ENCODE measurements around the gene TTC28.
"Not testable (repeated sequence)": the region's sequence is repeated elsewhere in the genome, so short reads cannot be mapped to it uniquely, and the experiment has no call there.

The TTC28 gene

DNA sequence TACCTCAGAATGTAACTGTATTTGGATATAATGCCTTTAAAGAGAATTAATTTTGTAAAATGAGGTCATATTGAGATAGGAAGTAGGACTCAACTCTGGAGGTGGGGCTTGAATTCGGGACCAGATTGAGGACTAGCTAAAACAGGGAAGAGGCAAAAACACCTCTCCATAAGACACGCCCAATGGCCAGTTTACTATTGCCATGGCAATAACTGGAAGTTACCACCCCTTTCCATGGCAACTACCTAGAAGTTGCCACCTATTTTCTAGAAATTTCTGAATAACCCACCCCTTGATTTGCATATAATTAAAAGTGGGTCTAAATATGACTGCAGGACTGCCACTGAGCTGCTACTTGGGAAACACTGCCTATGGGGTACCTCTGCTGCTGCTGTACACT, 206.4 kb downstream of the TTC28 start:
- Histone ChIP-seq H3K4me3 (ENCODE audit: low read length in 2 of 2) (no peak overlapping the region), H3K9ac (ENCODE audit: low read depth in 1 of 2, low read length in 2 of 2) (no peak overlapping the region)

GRCh38 chr22:28467055-28467454, 212.6 kb downstream of the TTC28 start:
- H3K9ac ChIP-seq (ENCODE audit: low read depth in 1 of 2, low read length in 2 of 2); H3K27me3 ChIP-seq (ENCODE audit: control insufficient read depth in 2 of 2, insufficient read depth in 2 of 2, low read length in 2 of 2); H3K27ac ChIP-seq (ENCODE audit: low read depth in 2 of 2, low read length in 2 of 2); H3K4me3 ChIP-seq (ENCODE audit: low read length in 2 of 2); H3K4me1 ChIP-seq (ENCODE audit: control insufficient read depth in 2 of 2, insufficient read depth in 2 of 2, low read length in 2 of 2); H3K9me3 ChIP-seq (ENCODE audit: control insufficient read depth in 2 of 2, low read length in 2 of 2); H3K36me3 ChIP-seq (ENCODE audit: control insufficient read depth in 2 of 2, insufficient read depth in 2 of 2, low read length in 2 of 2): not testable (repeated sequence)

More for the DNA sequence above, 206.4 kb downstream of the TTC28 start:
- Histone ChIP-seq H3K9me3 (ENCODE audit: control insufficient read depth in 2 of 2, low read length in 2 of 2) (no peaks in the 10 kb centered on the region), H3K27ac (ENCODE audit: low read depth in 2 of 2, low read length in 2 of 2) (no peak overlapping the region), H3K27me3 (ENCODE audit: control insufficient read depth in 2 of 2, insufficient read depth in 2 of 2, low read length in 2 of 2) (no peaks in the 10 kb centered on the region), H3K4me1 (ENCODE audit: control insufficient read depth in 2 of 2, insufficient read depth in 2 of 2, low read length in 2 of 2) (peaks cover 0 to 2% of the 10 kb centered on the region in 2 donors), H3K36me3 (ENCODE audit: control insufficient read depth in 2 of 2, insufficient read depth in 2 of 2, low read length in 2 of 2) (no peaks in the 10 kb centered on the region)

DNA sequence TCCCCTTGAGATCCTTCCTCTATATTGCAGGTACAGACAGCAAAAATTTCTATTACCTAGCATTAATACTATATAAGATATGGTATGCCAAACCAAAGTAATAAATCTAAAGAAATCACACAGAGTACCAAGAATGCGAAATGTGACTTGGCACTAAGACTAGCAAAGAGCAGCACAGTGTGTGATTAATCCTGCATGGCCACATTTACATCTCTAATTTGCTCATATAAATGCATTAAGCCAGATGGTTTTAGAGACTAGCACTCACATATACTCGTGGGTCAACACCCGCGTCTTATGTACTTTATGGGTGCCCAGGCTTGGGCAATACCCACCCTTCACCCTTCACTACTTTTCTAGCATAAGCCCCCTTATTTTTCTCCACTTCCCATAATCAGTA, 213.2 kb downstream of the TTC28 start:
- Histone ChIP-seq H3K9me3 (ENCODE audit: control insufficient read depth in 2 of 2, low read length in 2 of 2) (no peaks in the 10 kb centered on the region), H3K27me3 (ENCODE audit: control insufficient read depth in 2 of 2, insufficient read depth in 2 of 2, low read length in 2 of 2) (no peaks in the 10 kb centered on the region), H3K4me3 (ENCODE audit: low read length in 2 of 2) (no peak overlapping the region)

GRCh38 chr22:28465841-28466240, 213.8 kb downstream of the TTC28 start:
- Histone ChIP-seq H3K27me3 (ENCODE audit: control insufficient read depth in 2 of 2, insufficient read depth in 2 of 2, low read length in 2 of 2) (no peaks in the 10 kb centered on the region), H3K9me3 (ENCODE audit: control insufficient read depth in 2 of 2, low read length in 2 of 2) (no peaks in the 10 kb centered on the region), H3K9ac (ENCODE audit: low read depth in 1 of 2, low read length in 2 of 2) (no peak overlapping the region), H3K4me3 (ENCODE audit: low read length in 2 of 2) (no peak overlapping the region), H3K27ac (ENCODE audit: low read depth in 2 of 2, low read length in 2 of 2) (no peak overlapping the region), H3K4me1 (ENCODE audit: control insufficient read depth in 2 of 2, insufficient read depth in 2 of 2, low read length in 2 of 2) (no peaks in the 10 kb centered on the region), H3K36me3 (ENCODE audit: control insufficient read depth in 2 of 2, insufficient read depth in 2 of 2, low read length in 2 of 2) (no peaks in the 10 kb centered on the region)

More for the DNA sequence above, 213.2 kb downstream of the TTC28 start:
- H3K36me3 ChIP-seq (ENCODE audit: control insufficient read depth in 2 of 2, insufficient read depth in 2 of 2, low read length in 2 of 2), result no peaks in the 10 kb centered on the region
- no peaks in the 10 kb centered on the region for H3K4me1 ChIP-seq (ENCODE audit: control insufficient read depth in 2 of 2, insufficient read depth in 2 of 2, low read length in 2 of 2)
- H3K9ac ChIP-seq (ENCODE audit: low read depth in 1 of 2, low read length in 2 of 2), result no peak overlapping the region
- H3K27ac ChIP-seq (ENCODE audit: low read depth in 2 of 2, low read length in 2 of 2), result no peak overlapping the region

GRCh38 chr22:28464127-28464526, 215.5 kb downstream of the TTC28 start:
- H3K27me3 ChIP-seq (ENCODE audit: control insufficient read depth in 2 of 2, insufficient read depth in 2 of 2, low read length in 2 of 2), result no peaks in the 10 kb centered on the region
- H3K9ac ChIP-seq (ENCODE audit: low read depth in 1 of 2, low read length in 2 of 2), result no peak overlapping the region
- H3K36me3 ChIP-seq (ENCODE audit: control insufficient read depth in 2 of 2, insufficient read depth in 2 of 2, low read length in 2 of 2), result no peaks in the 10 kb centered on the region
- H3K4me3 ChIP-seq (ENCODE audit: low read length in 2 of 2), result no peak overlapping the region
- H3K4me1 ChIP-seq (ENCODE audit: control insufficient read depth in 2 of 2, insufficient read depth in 2 of 2, low read length in 2 of 2), result no peaks in the 10 kb centered on the region
- H3K9me3 ChIP-seq (ENCODE audit: control insufficient read depth in 2 of 2, low read length in 2 of 2), result no peaks in the 10 kb centered on the region
- no peak overlapping the region for H3K27ac ChIP-seq (ENCODE audit: low read depth in 2 of 2, low read length in 2 of 2)

- H3K27me3 ChIP-seq (ENCODE audit: control insufficient read depth in 2 of 2, insufficient read depth in 2 of 2, low read length in 2 of 2); H3K4me3 ChIP-seq (ENCODE audit: low read length in 2 of 2); H3K4me1 ChIP-seq (ENCODE audit: control insufficient read depth in 2 of 2, insufficient read depth in 2 of 2, low read length in 2 of 2); H3K9ac ChIP-seq (ENCODE audit: low read depth in 1 of 2, low read length in 2 of 2); H3K27ac ChIP-seq (ENCODE audit: low read depth in 2 of 2, low read length in 2 of 2); H3K9me3 ChIP-seq (ENCODE audit: control insufficient read depth in 2 of 2, low read length in 2 of 2); H3K36me3 ChIP-seq (ENCODE audit: control insufficient read depth in 2 of 2, insufficient read depth in 2 of 2, low read length in 2 of 2): not testable (repeated sequence)
These were observed 216.2 kb downstream of the TTC28 start for GRCh38 chr22:28463408-28463807.

- H3K9ac ChIP-seq (ENCODE audit: low read depth in 1 of 2, low read length in 2 of 2), result no peak overlapping the region
- H3K27me3 ChIP-seq (ENCODE audit: control insufficient read depth in 2 of 2, insufficient read depth in 2 of 2, low read length in 2 of 2), result no peaks in the 10 kb centered on the region
- H3K4me1 ChIP-seq (ENCODE audit: control insufficient read depth in 2 of 2, insufficient read depth in 2 of 2, low read length in 2 of 2), result no peaks in the 10 kb centered on the region
- no peak overlapping the region for H3K27ac ChIP-seq (ENCODE audit: low read depth in 2 of 2, low read length in 2 of 2)
- no peaks in the 10 kb centered on the region for H3K36me3 ChIP-seq (ENCODE audit: control insufficient read depth in 2 of 2, insufficient read depth in 2 of 2, low read length in 2 of 2)
- no peaks in the 10 kb centered on the region for H3K9me3 ChIP-seq (ENCODE audit: control insufficient read depth in 2 of 2, low read length in 2 of 2)
- H3K4me3 ChIP-seq (ENCODE audit: low read length in 2 of 2), result no peak overlapping the region
These were observed 216.7 kb downstream of the TTC28 start for GRCh38 chr22:28462901-28463300.

- Histone ChIP-seq H3K4me3 (ENCODE audit: low read length in 2 of 2) (no peak overlapping the region), H3K9me3 (ENCODE audit: control insufficient read depth in 2 of 2, low read length in 2 of 2) (no peaks in the 10 kb centered on the region)
These were observed 217.6 kb downstream of the TTC28 start for GRCh38 chr22:28462041-28462440.

GRCh38 chr22:28454431-28455064, 225.1 kb downstream of the TTC28 start:
- H3K36me3 ChIP-seq (ENCODE audit: control insufficient read depth in 2 of 2, insufficient read depth in 2 of 2, low read length in 2 of 2), result no peaks in the 10 kb centered on the region
- no peaks in the 10 kb centered on the region for H3K9me3 ChIP-seq (ENCODE audit: control insufficient read depth in 2 of 2, low read length in 2 of 2)
- H3K27me3 ChIP-seq (ENCODE audit: control insufficient read depth in 2 of 2, insufficient read depth in 2 of 2, low read length in 2 of 2), result no peaks in the 10 kb centered on the region
- no peak overlapping the region for H3K4me3 ChIP-seq (ENCODE audit: low read length in 2 of 2)
- H3K9ac ChIP-seq (ENCODE audit: low read depth in 1 of 2, low read length in 2 of 2), result no peak overlapping the region
- H3K27ac ChIP-seq (ENCODE audit: low read depth in 2 of 2, low read length in 2 of 2), result no peak overlapping the region
- H3K4me1 ChIP-seq (ENCODE audit: control insufficient read depth in 2 of 2, insufficient read depth in 2 of 2, low read length in 2 of 2), result no peaks in the 10 kb centered on the region

More at GRCh38 chr22:28462041-28462440, 217.6 kb downstream of the TTC28 start:
- Histone ChIP-seq H3K36me3 (ENCODE audit: control insufficient read depth in 2 of 2, insufficient read depth in 2 of 2, low read length in 2 of 2) (no peaks in the 10 kb centered on the region), H3K27me3 (ENCODE audit: control insufficient read depth in 2 of 2, insufficient read depth in 2 of 2, low read length in 2 of 2) (no peaks in the 10 kb centered on the region), H3K9ac (ENCODE audit: low read depth in 1 of 2, low read length in 2 of 2) (no peak overlapping the region), H3K27ac (ENCODE audit: low read depth in 2 of 2, low read length in 2 of 2) (no peak overlapping the region), H3K4me1 (ENCODE audit: control insufficient read depth in 2 of 2, insufficient read depth in 2 of 2, low read length in 2 of 2) (no peaks in the 10 kb centered on the region)

GRCh38 chr22:28450109-28450508, 229.5 kb downstream of the TTC28 start:
- H3K9me3 ChIP-seq (ENCODE audit: control insufficient read depth in 2 of 2, low read length in 2 of 2), result no peaks in the 10 kb centered on the region
- H3K27ac ChIP-seq (ENCODE audit: low read depth in 2 of 2, low read length in 2 of 2), result no peak overlapping the region
- H3K4me1 ChIP-seq (ENCODE audit: control insufficient read depth in 2 of 2, insufficient read depth in 2 of 2, low read length in 2 of 2), result no peaks in the 10 kb centered on the region
- no peak overlapping the region for H3K9ac ChIP-seq (ENCODE audit: low read depth in 1 of 2, low read length in 2 of 2)
- H3K27me3 ChIP-seq (ENCODE audit: control insufficient read depth in 2 of 2, insufficient read depth in 2 of 2, low read length in 2 of 2), result no peaks in the 10 kb centered on the region
- no peaks in the 10 kb centered on the region for H3K36me3 ChIP-seq (ENCODE audit: control insufficient read depth in 2 of 2, insufficient read depth in 2 of 2, low read length in 2 of 2)
- H3K4me3 ChIP-seq (ENCODE audit: low read length in 2 of 2), result no peak overlapping the region

- H3K27me3 ChIP-seq (ENCODE audit: control insufficient read depth in 2 of 2, insufficient read depth in 2 of 2, low read length in 2 of 2), result no peaks in the 10 kb centered on the region
- H3K9me3 ChIP-seq (ENCODE audit: control insufficient read depth in 2 of 2, low read length in 2 of 2), result no peaks in the 10 kb centered on the region
- no peaks in the 10 kb centered on the region for H3K4me1 ChIP-seq (ENCODE audit: control insufficient read depth in 2 of 2, insufficient read depth in 2 of 2, low read length in 2 of 2)
- H3K36me3 ChIP-seq (ENCODE audit: control insufficient read depth in 2 of 2, insufficient read depth in 2 of 2, low read length in 2 of 2), result no peaks in the 10 kb centered on the region
- H3K27ac ChIP-seq (ENCODE audit: low read depth in 2 of 2, low read length in 2 of 2), result no peak overlapping the region
- H3K9ac ChIP-seq (ENCODE audit: low read depth in 1 of 2, low read length in 2 of 2), result no peak overlapping the region
- no peak overlapping the region for H3K4me3 ChIP-seq (ENCODE audit: low read length in 2 of 2)
These were observed 230.6 kb downstream of the TTC28 start for GRCh38 chr22:28449041-28449440.

Measured in mucosa of rectum (tissue), 2 donors.